Measurements from ENCODE around the gene COA6. TPM values are rescaled to one million over a fixed set of nuclear protein-coding genes. Genes with fewer than 3 reads are reported as not detected.

The COA6 gene
- total and polyA plus RNA-seq, 2 of the 8 experiments (the other 6 are each of a cell fraction or from before 2014, with no cell fraction given), result 22.9 to 44.9 TPM

GRCh38 chr1:234408757-234409156 lies 35.5 kb downstream of the COA6 start:
- no peak overlapping the region for H2AK5ac ChIP-seq (ENCODE audit: low read depth, low read length)
- H3K79me2 ChIP-seq (ENCODE audit: control insufficient read depth in 1 of 2, insufficient read depth in 2 of 2, low read length in 2 of 2), result no peaks in the 10 kb centered on the region
- CTCF ChIA-PET (ENCODE audit: partially characterized antibody), result interaction anchor here (1.3 to 2.3 kb wide), 3 partner anchors 11 to 86 kb away, joined by 3 to 5 read pairs (median 4); no protein-coding TSS in a partner anchor
- no peak overlapping the region for H3K18ac ChIP-seq (ENCODE audit: extremely low read depth, low read length)
- no peaks in the 10 kb centered on the region for H3K9me3 ChIP-seq (ENCODE audit: insufficient read depth in 2 of 2, low read depth in 1 of 2, low read length in 1 of 2)
- H3K27ac ChIP-seq (ENCODE audit: low read depth, low read length), result no peak overlapping the region
- no peaks in the 10 kb centered on the region for H3K79me1 ChIP-seq (ENCODE audit: low read depth, low read length)
- H4K91ac ChIP-seq (replicated peaks; ENCODE audit: insufficient read length, low read length), result no peak overlapping the region
- H3K23ac ChIP-seq (ENCODE audit: insufficient read length), result no peak overlapping the region
- H2BK20ac ChIP-seq (ENCODE audit: low read length), result no peak overlapping the region
- H2BK12ac ChIP-seq (ENCODE audit: low read depth, low read length), result no peak overlapping the region
- no peaks in the 10 kb centered on the region for H4K20me1 ChIP-seq (replicated peaks in 1 of 2; ENCODE audit: control insufficient read depth in 1 of 2, insufficient read depth in 2 of 2, low read length in 2 of 2)
- DNase-seq (ENCODE audit: low read depth in 1 of 2, low spot score in 2 of 2), result no peak
- H3K4me2 ChIP-seq (ENCODE audit: insufficient read depth in 1 of 2, low read depth in 2 of 2, low read length in 2 of 2), result no peak overlapping the region
- no peak for FAIRE-seq
- H3K56ac ChIP-seq (replicated peaks; ENCODE audit: insufficient read length, low read depth, low read length), result no peak overlapping the region
- H3K4me3 ChIP-seq (ENCODE audit: extremely low read depth in 1 of 4, insufficient read depth in 2 of 4, low read depth in 3 of 4, low read length in 4 of 4), result no peak overlapping the region
- H2BK5ac ChIP-seq (ENCODE audit: low read depth, low read length), result no peak overlapping the region
- POLR2A ChIA-PET (ENCODE audit: partially characterized antibody), result no interaction called here
- H3K27me3 ChIP-seq (replicated peaks in 1 of 4; ENCODE audit: control insufficient read depth in 3 of 4, extremely low read depth in 1 of 4, insufficient read depth in 3 of 4, low read length in 3 of 4), result no peaks in the 10 kb centered on the region
- no peak overlapping the region for H3K14ac ChIP-seq (ENCODE audit: insufficient read length)
- H2AFZ ChIP-seq (ENCODE audit: low read length), result no peak overlapping the region
- H3K36me3 ChIP-seq (ENCODE audit: control insufficient read depth in 2 of 4, insufficient read depth in 4 of 4, low read length in 3 of 4), result no peaks in the 10 kb centered on the region; a peak in 2 of 8 replicates
- TF ChIP-seq NANOG (IDR thresholded peaks at IDR 0.05; ENCODE audit: insufficient read depth, low read depth, low read length, poor library complexity, severe bottlenecking) (no peak), EGR1 (IDR thresholded peaks at IDR 0.05; ENCODE audit: borderline replicate concordance, low read depth, low read length) (no peak), SUZ12 (IDR thresholded peaks at IDR 0.05; ENCODE audit: low read length) (no peak), GABPA (IDR thresholded peaks at IDR 0.05; ENCODE audit: borderline replicate concordance, insufficient read depth, low read length) (no peak), SRF (IDR thresholded peaks at IDR 0.05; ENCODE audit: low read depth, low read length) (no peak), ASH2L (IDR thresholded peaks at IDR 0.05; ENCODE audit: low read length) (no peak), USF2 (IDR thresholded peaks at IDR 0.05; ENCODE audit: low read length) (no peak), POLR2A (IDR thresholded peaks at IDR 0.05; ENCODE audit: control extremely low read depth in 1 of 2, low read depth in 2 of 2, low read length in 2 of 2) (no peak)
- H3K9ac ChIP-seq (replicated peaks in 1 of 4; ENCODE audit: extremely low read depth in 1 of 4, low read depth in 3 of 4, low read length in 3 of 4), result no peak overlapping the region
- H3K23me2 ChIP-seq (ENCODE audit: low read depth, low read length), result no peaks in the 10 kb centered on the region
- H2BK120ac ChIP-seq (replicated peaks; ENCODE audit: low read depth, low read length), result no peak overlapping the region
- WGBS, 2 experiments (ENCODE audit: extremely low coverage in 1 of 2, insufficient coverage in 1 of 2, insufficient read length in 1 of 2, insufficient replicate concordance in 2 of 2, low coverage in 1 of 2, low lambda C conversion rate in 2 of 2, missing lambda C conversion rate in 1 of 2), result 94% methylated on average over 9 of the region's 9 CpGs; no CpG with 5 or more reads in 1 of the 2 experiments
- H3K4me1 ChIP-seq (replicated peaks in 1 of 4; ENCODE audit: control insufficient read depth in 3 of 4, insufficient read depth in 4 of 4, low read length in 3 of 4), result no peaks in the 10 kb centered on the region
- H2BK15ac ChIP-seq (ENCODE audit: low read length), result no peak overlapping the region
- H4K5ac ChIP-seq (ENCODE audit: insufficient read length, low read depth, low read length), result no peak overlapping the region
- H4K8ac ChIP-seq (ENCODE audit: extremely low read depth, insufficient read depth, low read length), result no peak overlapping the region
- H3K4ac ChIP-seq (replicated peaks; ENCODE audit: insufficient read length, low read depth, low read length), result no peak overlapping the region

Measured in H1 (cell line).